ENCODE data around the gene AP2M1. TPM values are rescaled to one million over a fixed set of nuclear protein-coding genes. Genes with fewer than 3 reads are reported as not detected.

AP2M1 gene
- total and polyA plus RNA-seq, 4 donors, result 71.9 to 200 (median 135) TPM

- no peak for DNase-seq (ENCODE audit: low spot score)
- Histone ChIP-seq H3K4me3 (ENCODE audit: low read depth in 1 of 3, low read length in 3 of 3) (no peak overlapping the region), H3K4me1 (ENCODE audit: control insufficient read depth in 4 of 4, insufficient read depth in 4 of 4, low read length in 3 of 4) (peaks cover 6 to 29% (median 19%) of the 10 kb centered on the region in 4 donors), H3K27ac (ENCODE audit: low read depth in 1 of 2, low read length in 2 of 2) (peak overlapping the region; percentile 28 to 33), H3K36me3 (ENCODE audit: control insufficient read depth in 4 of 4, insufficient read depth in 3 of 4, low read depth in 1 of 4, low read length in 3 of 4) (peaks cover 17 to 49% (median 31%) of the 10 kb centered on the region in 4 donors), H3K9me3 (ENCODE audit: control insufficient read depth in 4 of 4, low read length in 3 of 4) (no peaks in the 10 kb centered on the region), H3K27me3 (ENCODE audit: control insufficient read depth in 4 of 4, insufficient read depth in 4 of 4, low read length in 3 of 4) (no peaks in the 10 kb centered on the region), H3K9ac (ENCODE audit: low read depth in 1 of 2, low read length in 2 of 2) (no peak overlapping the region)
- no peak for TF ChIP-seq GABPA (IDR thresholded peaks at IDR 0.05 in 1 of 2, conservative IDR thresholded peaks at IDR 0.05 in 1 of 2)
- TF ChIP-seq SP1 (IDR thresholded peaks at IDR 0.05), result no peak
- no peak for TF ChIP-seq HNF4G (IDR thresholded peaks at IDR 0.05)
- TF ChIP-seq YY1 (IDR thresholded peaks at IDR 0.05), result no peak
- no peak for TF ChIP-seq TAF1 (conservative IDR thresholded peaks at IDR 0.05)
- TF ChIP-seq FOXA2 (IDR thresholded peaks at IDR 0.05), result no peak
- TF ChIP-seq RAD21 (IDR thresholded peaks at IDR 0.05), result no peak
- no peak for TF ChIP-seq MAX (IDR thresholded peaks at IDR 0.05)
- no peak for TF ChIP-seq EGR1 (IDR thresholded peaks at IDR 0.05; ENCODE audit: low read depth in 2 of 2)
- TF ChIP-seq FOXA1 (IDR thresholded peaks at IDR 0.05), result no peak
- no peak for TF ChIP-seq CTCF (IDR thresholded peaks at IDR 0.05; ENCODE audit: low read depth, low read length, missing input control)
- no peak for TF ChIP-seq RXRA (IDR thresholded peaks at IDR 0.05)
- TF ChIP-seq, protein P1, sequence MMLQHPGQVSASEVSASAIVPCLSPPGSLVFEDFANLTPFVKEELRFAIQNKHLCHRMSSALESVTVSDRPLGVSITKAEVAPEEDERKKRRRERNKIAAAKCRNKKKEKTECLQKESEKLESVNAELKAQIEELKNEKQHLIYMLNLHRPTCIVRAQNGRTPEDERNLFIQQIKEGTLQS (IDR thresholded peaks at IDR 0.05), result no peak
- 68% methylated on average over 4 of the region's 4 CpGs for WGBS
Measured at GRCh38 chr3:184177331-184177731, 2.7 kb downstream of the AP2M1 start.

DNA sequence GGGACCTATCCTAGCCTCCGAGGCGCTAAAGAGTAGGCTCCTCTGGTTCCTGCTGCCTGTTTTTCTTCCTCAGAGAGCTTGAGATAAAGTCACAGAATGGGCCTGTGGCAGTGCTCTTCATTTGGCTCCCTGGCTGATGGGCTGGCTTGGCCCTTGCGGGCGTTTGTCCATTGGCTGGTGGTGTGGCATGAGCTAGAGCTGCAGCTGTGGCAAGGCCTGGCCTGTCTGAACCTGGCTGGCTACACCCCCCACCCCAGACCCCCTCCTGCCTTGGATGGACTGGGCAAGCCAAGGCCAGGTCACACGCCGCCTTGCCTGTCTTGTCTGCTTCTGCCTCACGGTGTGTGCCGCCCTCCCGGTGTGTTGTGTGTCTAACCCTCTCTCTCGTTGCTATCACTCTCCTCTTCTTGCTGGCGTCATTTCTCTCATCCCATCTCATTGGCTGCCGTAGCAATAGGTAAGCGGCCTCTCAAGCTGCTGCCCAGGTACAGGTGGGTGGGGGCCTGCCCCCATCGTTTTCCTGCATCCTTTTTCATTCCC, 3.2 kb downstream of the AP2M1 start:
- H3K9me3 ChIP-seq (ENCODE audit: control insufficient read depth in 4 of 4, low read length in 3 of 4), result no peaks in the 10 kb centered on the region
- H3K36me3 ChIP-seq (ENCODE audit: control insufficient read depth in 4 of 4, insufficient read depth in 3 of 4, low read depth in 1 of 4, low read length in 3 of 4), result peaks cover 17 to 54% (median 35%) of the 10 kb centered on the region in 4 donors
- no peak for DNase-seq (ENCODE audit: low spot score)
- no peaks in the 10 kb centered on the region for H3K27me3 ChIP-seq (ENCODE audit: control insufficient read depth in 4 of 4, insufficient read depth in 4 of 4, low read length in 3 of 4)
- no peak overlapping the region for H3K9ac ChIP-seq (ENCODE audit: low read depth in 1 of 2, low read length in 2 of 2)
- H3K4me1 ChIP-seq (ENCODE audit: control insufficient read depth in 4 of 4, insufficient read depth in 4 of 4, low read length in 3 of 4), result peaks cover 6 to 29% (median 19%) of the 10 kb centered on the region in 4 donors
- 89% methylated on average over 14 of the region's 14 CpGs for WGBS
- TF ChIP-seq FOXA2 (IDR thresholded peaks at IDR 0.05) (no peak), RAD21 (IDR thresholded peaks at IDR 0.05) (no peak), REST (IDR thresholded peaks at IDR 0.05) (no peak), MAX (IDR thresholded peaks at IDR 0.05) (no peak), GABPA (IDR thresholded peaks at IDR 0.05 in 1 of 2, conservative IDR thresholded peaks at IDR 0.05 in 1 of 2) (no peak), NR2F2 (IDR thresholded peaks at IDR 0.05) (no peak), TAF1 (conservative IDR thresholded peaks at IDR 0.05) (no peak), RXRA (IDR thresholded peaks at IDR 0.05) (no peak), JUND (IDR thresholded peaks at IDR 0.05) (no peak), CTCF (IDR thresholded peaks at IDR 0.05; ENCODE audit: low read depth, low read length, missing input control) (no peak), SP1 (IDR thresholded peaks at IDR 0.05) (no peak), HNF4A (conservative IDR thresholded peaks at IDR 0.05) (no peak), YY1 (IDR thresholded peaks at IDR 0.05) (no peak), EGR1 (IDR thresholded peaks at IDR 0.05; ENCODE audit: low read depth in 2 of 2) (no peak), HNF4G (IDR thresholded peaks at IDR 0.05) (no peak), FOXA1 (IDR thresholded peaks at IDR 0.05) (no peak)
- TF ChIP-seq, protein P1 (IDR thresholded peaks at IDR 0.05), result no peak
- no peak overlapping the region for H3K27ac ChIP-seq (ENCODE audit: low read depth in 1 of 2, low read length in 2 of 2)
- H3K4me3 ChIP-seq (ENCODE audit: low read depth in 1 of 3, low read length in 3 of 3), result no peak overlapping the region
